Bone marrow (tissue), 2 donors: ENCODE data around the gene PLEKHG4B.
"Not testable (repeated sequence)": the region's sequence is repeated elsewhere in the genome, so short reads cannot be mapped to it uniquely, and the experiment has no call there.

Experiments
- DNase-seq, 2 donors: peaks; one replicate each; lab custom pipeline; 2025; lab: John Stamatoyannopoulos, UW

Gene PLEKHG4B

DNA sequence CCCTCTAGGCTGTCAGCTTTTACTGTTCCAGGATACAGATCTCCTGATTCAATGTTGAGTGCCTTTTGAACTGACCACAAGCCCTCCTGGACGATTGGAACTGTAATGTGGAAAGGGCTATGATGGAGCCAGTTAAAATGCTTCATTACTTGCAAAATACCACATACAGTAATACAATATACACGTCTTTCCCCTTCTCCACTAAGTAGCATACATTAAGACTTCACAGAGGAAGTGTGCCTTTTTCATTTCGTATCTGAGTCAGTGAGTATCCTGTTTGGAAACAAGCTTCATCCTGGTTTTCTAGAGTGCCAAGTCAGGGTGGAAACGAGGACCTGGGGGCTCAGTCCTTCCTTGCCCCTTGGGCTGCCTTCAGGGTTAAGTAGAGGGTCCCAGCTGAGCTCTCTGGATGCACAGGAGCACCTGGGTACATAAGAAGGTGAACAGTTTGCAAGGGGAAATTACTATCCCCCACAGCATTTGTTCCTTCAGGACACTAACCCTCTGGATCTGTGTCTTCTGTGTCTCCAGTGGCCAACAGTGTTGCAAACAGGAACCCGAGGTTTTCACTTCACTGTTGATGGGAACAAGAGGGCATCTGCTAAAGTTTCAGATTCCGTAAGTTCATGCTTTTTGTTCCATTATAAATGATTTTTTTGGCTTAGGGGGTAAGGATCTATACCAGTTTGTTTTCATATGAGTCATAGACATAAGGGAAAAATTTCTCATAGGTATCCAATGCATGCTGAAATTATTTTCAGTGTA lies 131.2 kb downstream of the PLEKHG4B start:
- not testable (repeated sequence) for DNase-seq

- DNase-seq = no peak
Observed at GRCh38 chr5:223791-224190, 131.8 kb downstream of the PLEKHG4B start.

DNA sequence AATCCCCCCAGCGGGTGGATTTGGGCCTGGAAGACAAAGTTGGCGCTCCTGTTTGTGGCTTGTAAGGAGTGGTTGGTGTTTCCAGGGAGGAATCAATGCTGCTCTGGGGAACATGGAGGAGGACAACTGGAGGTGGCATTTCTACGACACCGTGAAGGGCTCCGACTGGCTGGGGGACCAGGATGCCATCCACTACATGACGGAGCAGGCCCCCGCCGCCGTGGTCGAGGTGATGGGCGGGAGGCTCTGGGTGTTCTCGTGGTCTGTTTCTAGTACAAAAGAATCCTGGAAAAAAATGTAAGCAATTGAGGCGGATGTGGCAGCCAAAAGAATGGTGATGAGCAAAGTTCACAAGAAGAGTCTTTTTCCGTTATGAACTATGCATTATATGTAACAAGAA lies 133.4 kb downstream of the PLEKHG4B start:
- no peak for DNase-seq

GRCh38 chr5:227375-227774 lies 135.4 kb downstream of the PLEKHG4B start:
- not testable (repeated sequence) for DNase-seq

DNA sequence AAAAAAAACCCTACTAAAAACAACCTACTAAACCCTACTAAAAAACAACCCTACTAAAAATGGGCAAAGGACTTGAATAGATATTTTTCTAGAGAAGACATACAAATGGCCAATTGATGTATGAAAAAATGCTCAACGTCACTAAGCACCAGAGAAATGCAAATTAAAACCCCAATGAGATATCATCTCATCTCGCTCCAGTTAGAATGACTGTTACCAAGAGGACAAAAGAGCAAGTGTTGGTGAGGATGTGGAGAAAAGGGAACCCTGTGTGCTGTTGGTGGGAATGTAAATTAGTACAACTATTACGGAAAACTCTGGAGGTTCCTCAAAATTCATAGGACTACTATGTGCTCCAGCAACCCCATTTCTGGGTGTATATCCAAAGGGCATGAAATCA lies 136.9 kb downstream of the PLEKHG4B start:
- no peak for DNase-seq

DNA sequence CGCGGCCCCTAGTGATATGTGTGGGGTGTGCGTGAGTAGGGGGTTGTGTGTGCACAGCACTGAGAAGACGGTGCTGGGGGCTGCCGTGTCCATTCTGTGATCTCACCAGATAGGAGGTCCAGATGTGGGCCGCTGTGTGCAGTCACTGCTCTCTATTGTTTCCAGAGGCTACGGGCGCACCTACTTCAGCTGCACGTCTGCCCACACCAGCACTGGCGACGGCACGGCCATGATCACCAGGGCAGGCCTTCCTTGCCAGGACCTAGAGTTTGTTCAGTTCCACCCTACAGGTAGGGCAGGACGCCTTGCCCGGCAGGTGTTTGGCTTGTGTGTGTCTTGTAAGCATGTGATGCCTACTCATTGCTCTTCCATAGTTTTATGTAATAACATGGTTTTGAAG lies 138.7 kb downstream of the PLEKHG4B start:
- no peak for DNase-seq

- DNase-seq = no peak
Observed at GRCh38 chr5:231661-232060, 139.7 kb downstream of the PLEKHG4B start.

- not testable (repeated sequence) for DNase-seq
Observed at GRCh38 chr5:233426-233825, 141.5 kb downstream of the PLEKHG4B start.

DNA sequence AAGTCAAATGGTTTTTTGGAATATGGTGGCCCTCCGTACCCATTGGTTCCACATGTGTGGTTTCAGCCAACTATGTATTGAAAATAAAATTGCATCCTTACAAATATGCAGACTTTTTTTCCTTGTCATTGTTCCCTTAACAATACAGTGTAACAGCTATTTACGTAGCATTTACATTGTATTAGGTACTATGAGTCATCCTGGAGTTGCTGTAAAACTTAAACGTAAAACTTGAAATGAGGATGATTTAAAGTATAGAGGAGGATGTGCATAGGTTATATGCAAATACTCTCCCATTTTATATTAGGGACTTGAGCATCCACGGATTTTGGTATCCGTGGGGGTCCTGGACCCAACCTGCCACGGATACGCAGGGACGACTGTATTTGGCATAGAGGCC lies 142.5 kb downstream of the PLEKHG4B start:
- DNase-seq = no peak

GRCh38 chr5:235527-235926 lies 143.6 kb downstream of the PLEKHG4B start:
- not testable (repeated sequence) for DNase-seq

DNA sequence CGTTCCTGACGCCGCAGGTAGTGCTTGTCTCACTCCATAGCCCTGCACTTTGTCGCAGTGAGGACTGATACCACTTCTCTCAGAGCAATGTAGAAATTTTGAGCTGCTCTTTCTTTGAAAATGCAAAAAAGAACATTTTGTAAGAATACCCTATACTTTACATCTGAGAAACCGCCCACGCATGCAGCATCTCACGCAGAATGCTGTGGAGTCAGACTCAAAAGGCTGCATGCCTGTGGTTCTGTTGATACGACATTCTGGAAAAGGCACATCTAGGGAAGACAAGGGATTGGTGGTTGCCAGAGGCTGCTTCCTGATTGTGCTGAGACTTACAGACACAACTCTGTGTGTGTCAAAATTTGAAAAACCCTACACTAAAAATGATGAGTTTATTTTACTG lies 146.0 kb downstream of the PLEKHG4B start:
- not testable (repeated sequence) for DNase-seq
